Endothelial cell of umbilical vein (primary cell): ENCODE measurements around the gene HOXC9.

Source experiments
- EZH2 ChIP-seq: IDR thresholded peaks from 2 replicates; pipeline ENCODE4 v1.6.1; 2012; ENCODE audit warnings: borderline replicate concordance, low read depth, mild to moderate bottlenecking, moderate library complexity, low read length, inconsistent platforms; ENCODE audit not compliant: severe bottlenecking
- FOS ChIP-seq: IDR thresholded peaks from 2 replicates; pipeline ENCODE4 v1.6.1; 2011; ENCODE audit warnings: mild to moderate bottlenecking, low read length, moderate library complexity, borderline replicate concordance; ENCODE audit not compliant: insufficient read depth
- JUN ChIP-seq: IDR thresholded peaks from 2 replicates; pipeline ENCODE4 v1.6.1; 2011; ENCODE audit warnings: borderline replicate concordance, low read depth; ENCODE audit not compliant: insufficient read length, insufficient read depth
- MAX ChIP-seq: IDR thresholded peaks from 2 replicates; pipeline ENCODE4 v1.6.1; 2011; ENCODE audit not compliant: insufficient read depth, insufficient read length
- MYC ChIP-seq: IDR thresholded peaks from one replicate; pipeline ENCODE4 v1.6.1; 2011; ENCODE audit warnings: mild to moderate bottlenecking, low read depth, low read length
- POLR2A ChIP-seq: IDR thresholded peaks from 2 replicates; pipeline ENCODE4 v1.6.1; 2012; ENCODE audit warnings: low read depth, mild to moderate bottlenecking, control low read depth, low read length
- POLR2AphosphoS5 ChIP-seq: IDR thresholded peaks from 2 replicates; pipeline ENCODE4 v1.6.1; 2012; ENCODE audit warnings: low read depth, mild to moderate bottlenecking, control low read depth, low read length, moderate library complexity; ENCODE audit not compliant: insufficient read depth
- TF ChIP-seq, protein P1 (sequence below), 2 donors: IDR thresholded peaks; 1 replicate in 1 of 2; 2 replicates in 1 of 2; pipeline ENCODE4 v1.5.1; 2011; ENCODE audit warnings: low read length in 2 of 2, mild to moderate bottlenecking in 2 of 2, moderate library complexity in 2 of 2, control low read depth in 1 of 2, inconsistent platforms in 1 of 2, low read depth in 1 of 2; ENCODE audit not compliant: insufficient read depth in 1 of 2; ENCODE audit errors: extremely low read depth in 1 of 2

GRCh38 chr12:54042970-54043853, 43.3 kb downstream of the HOXC9 start:
- TF ChIP-seq, protein P1, sequence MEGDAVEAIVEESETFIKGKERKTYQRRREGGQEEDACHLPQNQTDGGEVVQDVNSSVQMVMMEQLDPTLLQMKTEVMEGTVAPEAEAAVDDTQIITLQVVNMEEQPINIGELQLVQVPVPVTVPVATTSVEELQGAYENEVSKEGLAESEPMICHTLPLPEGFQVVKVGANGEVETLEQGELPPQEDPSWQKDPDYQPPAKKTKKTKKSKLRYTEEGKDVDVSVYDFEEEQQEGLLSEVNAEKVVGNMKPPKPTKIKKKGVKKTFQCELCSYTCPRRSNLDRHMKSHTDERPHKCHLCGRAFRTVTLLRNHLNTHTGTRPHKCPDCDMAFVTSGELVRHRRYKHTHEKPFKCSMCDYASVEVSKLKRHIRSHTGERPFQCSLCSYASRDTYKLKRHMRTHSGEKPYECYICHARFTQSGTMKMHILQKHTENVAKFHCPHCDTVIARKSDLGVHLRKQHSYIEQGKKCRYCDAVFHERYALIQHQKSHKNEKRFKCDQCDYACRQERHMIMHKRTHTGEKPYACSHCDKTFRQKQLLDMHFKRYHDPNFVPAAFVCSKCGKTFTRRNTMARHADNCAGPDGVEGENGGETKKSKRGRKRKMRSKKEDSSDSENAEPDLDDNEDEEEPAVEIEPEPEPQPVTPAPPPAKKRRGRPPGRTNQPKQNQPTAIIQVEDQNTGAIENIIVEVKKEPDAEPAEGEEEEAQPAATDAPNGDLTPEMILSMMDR (IDR thresholded peaks at IDR 0.05; ENCODE audit: extremely low read depth in 1 of 2, insufficient read depth in 1 of 2, low read depth in 1 of 2, low read length in 2 of 2), result no peak
- TF ChIP-seq FOS (no peak), JUN (no peak), POLR2A (no peak), MYC (no peak), MAX (no peak), EZH2 (no peak), POLR2AphosphoS5 (no peak)
